ENCODE data around the gene DBI.
"Not testable (repeated sequence)": the region's sequence is repeated elsewhere in the genome, so short reads cannot be mapped to it uniquely, and the experiment has no call there.

Gene DBI

DNA sequence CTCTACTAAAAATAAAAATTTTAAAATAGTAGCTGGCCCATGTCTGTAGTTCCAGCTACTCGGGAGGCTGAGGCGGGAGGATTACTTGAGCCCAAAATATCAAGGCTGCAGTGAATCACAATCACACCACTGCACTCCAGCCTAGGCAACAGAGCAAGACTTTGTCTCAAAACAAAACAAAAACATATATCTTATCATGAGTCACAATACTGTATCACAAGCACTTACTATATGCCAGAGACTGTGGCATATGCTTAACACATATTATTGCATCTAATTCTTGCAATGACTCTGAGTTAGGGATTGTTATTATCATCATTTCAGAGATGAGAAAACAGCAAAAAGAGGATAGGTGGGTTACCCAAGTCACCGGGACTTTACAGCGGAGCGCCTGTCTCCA, 35.3 kb downstream of the DBI start:
- no peak for DNase-seq (ENCODE audit: low spot score)

DNA sequence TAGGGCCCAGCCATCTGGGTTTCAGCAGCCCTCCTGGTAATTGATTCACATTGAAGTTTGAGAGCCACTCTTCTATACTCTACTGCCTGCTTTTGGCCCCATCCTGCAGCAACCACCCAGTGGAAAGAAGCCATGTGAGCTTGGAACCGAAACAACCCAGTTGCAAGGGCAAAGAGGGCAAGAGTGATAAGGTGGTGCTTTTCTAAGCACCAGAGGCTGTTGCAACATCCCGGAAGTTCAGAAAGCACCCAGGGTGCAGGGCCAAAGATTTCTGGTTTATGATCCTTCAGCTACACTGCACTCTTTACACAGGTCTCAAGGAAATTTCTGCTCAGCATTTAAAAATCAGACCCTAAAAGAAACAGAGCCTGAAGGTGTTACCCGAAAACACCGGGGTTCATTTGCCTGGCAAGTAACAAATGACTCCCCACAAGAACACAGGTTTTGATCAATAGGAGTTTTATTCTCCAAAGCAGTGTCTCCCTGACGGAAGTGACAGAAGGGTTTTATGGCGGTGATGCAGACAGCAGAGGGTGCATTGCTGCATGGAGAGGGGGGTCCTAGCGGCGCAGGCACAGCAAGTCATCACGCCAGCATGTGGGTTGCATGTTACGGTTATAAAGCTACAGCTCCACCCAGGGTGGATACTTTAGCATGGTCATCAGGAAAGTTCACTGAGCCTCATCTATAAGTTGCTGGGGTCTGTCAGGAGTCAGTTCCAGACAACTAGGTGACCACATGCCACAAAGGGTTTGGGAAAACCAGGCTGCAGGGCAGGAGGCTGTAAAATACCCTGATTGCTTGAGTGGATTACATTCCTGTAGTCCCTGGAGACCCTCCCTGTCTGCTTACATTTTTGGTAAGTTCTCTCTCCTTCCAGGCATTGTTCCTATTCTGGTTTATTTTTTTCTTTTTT, 36.1 kb downstream of the DBI start:
- no peak for DNase-seq (ENCODE audit: low spot score)

DNA sequence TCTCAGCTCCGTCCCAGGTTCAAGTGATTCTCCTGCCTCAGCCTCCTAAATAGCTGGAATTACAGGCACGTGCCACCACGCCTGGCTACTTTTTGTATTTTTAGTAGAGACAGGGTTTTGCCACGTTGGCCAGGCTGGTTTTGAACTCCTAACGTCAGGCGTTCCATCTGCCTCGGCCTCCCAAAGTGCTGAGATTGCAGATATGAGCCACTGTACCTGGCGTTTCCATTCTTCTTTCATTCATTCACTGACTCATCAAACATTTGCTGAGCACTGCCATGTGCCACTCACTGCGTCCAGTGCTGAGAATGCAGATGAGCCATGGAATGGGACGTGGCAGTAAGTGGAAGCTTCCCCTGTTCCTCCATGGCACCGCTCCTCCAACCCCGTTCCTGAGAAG, 36.8 kb downstream of the DBI start:
- not testable (repeated sequence) for DNase-seq (ENCODE audit: low spot score)

DNA sequence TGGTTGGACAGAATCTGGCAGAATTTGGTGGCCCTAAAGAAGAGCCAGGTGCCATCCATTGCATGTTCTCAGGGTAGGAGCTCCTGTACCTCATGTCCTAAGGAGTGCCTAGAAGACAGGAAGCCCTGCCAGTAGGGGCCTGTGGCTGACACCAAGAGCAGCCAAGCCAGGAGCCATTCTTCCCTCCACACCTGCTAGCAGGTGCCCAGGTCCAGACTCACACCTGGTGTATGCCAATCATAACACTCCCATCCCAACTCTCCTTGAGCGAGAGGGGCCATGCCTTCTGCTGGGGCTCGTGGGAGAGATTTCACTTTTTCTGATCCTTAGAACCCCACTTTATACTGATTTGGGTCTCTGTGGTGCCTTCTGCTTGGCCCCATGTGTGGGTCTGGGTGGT, 38.4 kb downstream of the DBI start:
- no peak for DNase-seq (ENCODE audit: low spot score)

- DNase-seq (ENCODE audit: low spot score): peak; percentile 81
Observed at GRCh38 chr2:119407430-119408220, 40.8 kb downstream of the DBI start.

- no peak for DNase-seq (ENCODE audit: low spot score)
Observed at GRCh38 chr2:119408221-119408619, 41.4 kb downstream of the DBI start.

DNA sequence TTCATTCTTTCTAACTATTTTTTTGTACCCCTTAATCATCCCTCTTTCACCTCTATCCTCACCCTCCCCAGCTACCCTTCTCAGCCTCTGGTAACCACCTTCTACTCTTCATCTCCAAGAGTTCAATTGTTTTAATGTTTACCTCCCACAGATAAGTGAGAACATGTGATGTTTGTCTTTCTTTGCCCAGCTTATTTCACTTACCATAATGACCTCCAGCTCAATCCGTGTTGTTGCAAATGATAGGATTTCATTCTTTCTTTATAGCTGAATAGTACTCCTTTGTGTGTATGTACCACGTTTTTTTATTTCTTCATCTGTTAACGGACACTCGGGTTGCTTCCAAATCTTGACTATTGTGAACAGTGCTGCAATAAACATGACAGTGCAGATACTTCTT, 42.7 kb downstream of the DBI start:
- DNase-seq (ENCODE audit: low spot score): no peak

GRCh38 chr2:119414894-119415293, 48.1 kb downstream of the DBI start:
- no peak for DNase-seq (ENCODE audit: low spot score)

GRCh38 chr2:119415630-119416029, 48.9 kb downstream of the DBI start:
- DNase-seq (ENCODE audit: low spot score): no peak

DNA sequence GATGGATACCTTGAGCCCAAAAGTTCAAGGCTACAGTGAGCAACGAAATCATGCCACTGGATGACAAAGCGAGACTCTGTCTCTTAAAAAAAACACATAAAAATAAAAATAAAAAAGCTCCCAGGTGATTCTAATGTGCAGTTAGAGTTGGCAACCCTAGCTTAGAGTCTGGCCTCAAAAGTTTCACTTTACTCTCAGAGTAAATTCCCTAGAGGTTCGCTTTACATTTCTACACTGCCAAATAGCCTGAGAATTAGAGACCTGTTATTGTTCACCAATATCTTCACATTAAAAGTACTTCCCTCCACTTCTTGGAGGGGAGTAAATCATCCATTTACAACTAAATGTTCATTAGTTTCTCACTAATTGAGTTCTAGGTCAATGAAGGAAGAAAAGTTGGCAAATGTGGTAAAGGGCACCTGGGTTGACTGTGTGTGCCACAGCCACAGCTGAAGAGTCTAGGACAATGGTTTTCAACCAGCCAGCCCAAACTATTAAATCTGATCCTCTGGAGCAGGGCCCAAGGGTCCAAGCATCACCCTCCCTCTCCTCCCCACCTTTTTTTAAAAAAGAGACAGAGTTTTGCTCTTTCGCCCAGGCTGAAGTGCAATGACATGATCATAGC, 49.6 kb downstream of the DBI start:
- DNase-seq (ENCODE audit: low spot score): no peak

DNA sequence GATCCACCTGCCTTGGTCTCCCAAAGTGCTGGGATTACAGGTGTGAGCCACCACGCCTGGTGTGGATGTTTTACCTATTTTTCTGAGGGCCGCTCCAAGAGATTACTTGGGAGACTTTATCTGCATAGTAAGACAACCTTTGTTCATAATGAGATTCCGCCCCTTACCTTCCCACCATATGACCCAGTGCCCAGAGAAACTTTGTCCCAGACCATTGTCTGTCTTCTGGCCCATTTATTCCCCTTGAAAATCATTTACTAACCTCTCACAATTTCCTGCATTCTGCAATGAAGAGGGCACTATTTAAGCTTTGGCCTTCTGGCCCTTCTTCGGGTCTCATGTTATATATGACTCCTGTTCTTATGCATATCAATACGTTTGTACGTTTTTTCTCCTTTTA, 51.1 kb downstream of the DBI start:
- DNase-seq (ENCODE audit: low spot score): no peak

- DNase-seq (ENCODE audit: low spot score): no peak
Observed at GRCh38 chr2:119419065-119419464, 52.3 kb downstream of the DBI start.

GRCh38 chr2:119419803-119420508, 53.2 kb downstream of the DBI start:
- DNase-seq (ENCODE audit: low spot score): no peak

DNA sequence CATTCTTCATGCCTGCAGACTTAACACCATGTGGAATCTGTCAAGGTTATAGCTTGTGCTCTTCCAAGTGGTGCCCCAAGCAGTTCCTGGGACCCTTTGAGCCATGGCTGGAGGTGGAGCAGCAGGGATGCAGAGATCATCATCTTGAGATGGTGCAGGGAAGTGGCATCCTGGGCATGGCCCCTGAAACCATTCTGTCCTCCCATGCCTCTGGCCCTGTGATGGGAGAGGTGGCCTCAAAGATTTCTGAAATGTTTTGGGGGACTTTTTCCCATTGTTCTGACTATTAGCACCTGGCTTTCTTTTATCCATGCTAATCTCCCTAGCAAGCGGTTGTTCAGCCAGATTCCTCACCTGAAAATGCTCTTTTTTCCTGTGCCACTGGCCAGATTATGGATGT, 54.5 kb downstream of the DBI start:
- DNase-seq (ENCODE audit: low spot score): no peak

- DNase-seq (ENCODE audit: low spot score): no peak
Observed at GRCh38 chr2:119421741-119422140, 55.0 kb downstream of the DBI start.

All from Ammon's horn (tissue), 1 donor.